GM21360 (cell line): ENCODE measurements around the gene PRC1.
"Not testable (repeated sequence)": the region's sequence is repeated elsewhere in the genome, so short reads cannot be mapped to it uniquely, and the experiment has no call there.

Experiments used
- ATAC-seq: cut with Tn5 transposase; IDR thresholded peaks from one replicate; pipeline ENCODE4 v1.9.1; 2021; ENCODE audit warnings: mild to moderate bottlenecking, moderate library complexity; ENCODE audit not compliant: unreplicated experiment

Gene PRC1

GRCh38 chr15:90934949-90935751 lies 59.2 kb downstream of the PRC1 start, which contains the start of gene UNC45A:
TSS of gene UNC45A (plus strand) at chr15:90935285. CDS start at chr15:90935325, 40 bp downstream.
- ATAC-seq, result peak; percentile 56

GRCh38 chr15:90934256-90934948 lies 59.9 kb downstream of the PRC1 start:
- peak; percentile 35 for ATAC-seq

DNA sequence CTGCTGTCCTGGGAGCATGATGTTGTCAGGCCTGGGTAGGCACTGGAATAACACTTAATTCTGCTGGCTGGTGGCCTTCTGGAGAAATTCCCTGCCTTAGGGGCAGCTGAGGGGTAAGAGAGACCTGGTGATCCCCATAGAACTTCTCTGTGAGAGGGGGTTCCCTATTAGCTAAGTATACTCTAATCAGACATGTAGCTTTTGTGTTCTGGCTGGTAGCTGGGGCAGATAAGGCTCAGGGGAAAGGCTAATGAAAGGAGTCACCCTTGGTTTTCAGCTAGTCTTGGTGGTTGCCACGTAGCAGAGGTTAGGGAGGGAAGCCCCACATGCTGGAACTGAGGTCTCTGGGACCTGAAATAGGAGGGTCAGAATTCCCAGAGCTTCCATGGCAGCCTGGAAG lies 61.0 kb downstream of the PRC1 start:
- ATAC-seq, result no peak

DNA sequence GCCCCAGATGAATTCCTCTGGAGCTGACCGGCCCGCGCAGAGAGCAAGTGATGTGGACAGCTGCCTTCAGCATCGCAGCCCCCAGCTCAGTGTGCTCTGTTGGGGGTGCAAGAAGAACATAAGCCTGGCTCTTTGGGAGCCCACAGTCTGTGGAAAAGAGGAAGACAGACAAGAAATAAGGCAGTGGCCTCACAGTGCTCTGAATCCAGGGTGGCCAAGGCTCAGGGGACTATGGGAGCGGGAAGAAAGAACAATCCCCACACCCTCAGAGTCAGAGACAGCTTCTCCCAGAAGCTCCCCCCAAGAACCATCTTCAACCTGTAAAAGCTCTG lies 61.7 kb downstream of the PRC1 start:
- ATAC-seq, result no peak

GRCh38 chr15:90931828-90932659 lies 62.3 kb downstream of the PRC1 start, which contains the start of gene HDDC3:
TSS of gene HDDC3 (minus strand) at chr15:90932549. CDS start at chr15:90932540, 9 bp downstream.
- peak; percentile 40 for ATAC-seq

- no peak for ATAC-seq
Measured at GRCh38 chr15:90931575-90931827, 62.8 kb downstream of the PRC1 start.

- ATAC-seq, result no peak
Measured at GRCh38 chr15:90930861-90931574, 63.3 kb downstream of the PRC1 start.

GRCh38 chr15:90929246-90930019 lies 64.9 kb downstream of the PRC1 start:
- no peak for ATAC-seq

- ATAC-seq, result not testable (repeated sequence)
Measured at GRCh38 chr15:90928106-90928505, 66.2 kb downstream of the PRC1 start.

DNA sequence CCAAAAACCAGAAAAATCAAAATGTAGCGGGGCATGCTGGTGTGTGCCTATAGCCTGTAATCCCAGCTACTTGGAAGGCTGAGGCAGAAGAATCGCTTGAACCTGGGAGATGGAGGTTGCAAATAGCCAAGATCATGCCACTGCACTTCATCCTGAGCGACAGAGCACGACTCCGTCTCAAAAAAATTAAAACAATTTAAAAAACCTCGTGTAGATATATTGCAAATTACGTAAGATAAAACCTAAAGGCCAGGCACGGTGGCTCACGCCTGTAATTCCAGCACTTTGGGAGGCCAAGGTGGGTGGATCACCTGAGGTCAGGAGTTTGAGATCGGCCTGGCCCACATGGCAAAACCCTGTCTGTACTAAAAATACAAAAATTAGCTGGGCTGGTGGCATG lies 67.6 kb downstream of the PRC1 start:
- not testable (repeated sequence) for ATAC-seq

GRCh38 chr15:90924375-90924774 lies 70.0 kb downstream of the PRC1 start:
- peak; percentile 70 for ATAC-seq

DNA sequence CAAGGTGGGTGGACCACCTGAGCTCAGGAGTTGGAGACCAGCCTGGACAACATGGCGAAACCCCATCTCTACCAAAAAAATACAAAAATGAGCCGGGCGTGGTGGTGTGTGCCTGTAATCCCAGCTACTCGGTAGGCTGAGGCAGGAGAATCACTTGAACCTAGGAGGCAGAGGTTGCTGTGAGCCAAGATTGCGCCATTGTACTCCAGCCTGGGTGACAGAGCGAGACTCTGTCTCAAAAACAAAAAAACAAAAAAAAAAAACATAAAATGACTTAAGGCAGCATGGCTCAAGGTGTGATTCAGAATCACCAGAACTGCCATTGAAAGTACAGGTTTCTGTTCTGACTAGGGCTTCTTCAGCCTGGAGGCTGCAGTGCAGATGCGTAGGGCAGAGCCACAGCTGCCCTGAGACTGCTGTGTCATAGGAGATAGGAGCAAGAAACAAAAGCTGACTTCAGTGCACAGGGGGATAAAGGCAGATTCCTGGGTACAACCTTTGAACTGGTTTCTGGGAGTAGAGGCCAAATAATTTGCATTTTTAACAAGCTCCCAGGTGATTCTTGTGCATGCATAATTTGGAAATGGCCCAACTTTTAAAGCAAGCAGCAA lies 71.5 kb downstream of the PRC1 start:
- ATAC-seq, result peak; percentile 77

DNA sequence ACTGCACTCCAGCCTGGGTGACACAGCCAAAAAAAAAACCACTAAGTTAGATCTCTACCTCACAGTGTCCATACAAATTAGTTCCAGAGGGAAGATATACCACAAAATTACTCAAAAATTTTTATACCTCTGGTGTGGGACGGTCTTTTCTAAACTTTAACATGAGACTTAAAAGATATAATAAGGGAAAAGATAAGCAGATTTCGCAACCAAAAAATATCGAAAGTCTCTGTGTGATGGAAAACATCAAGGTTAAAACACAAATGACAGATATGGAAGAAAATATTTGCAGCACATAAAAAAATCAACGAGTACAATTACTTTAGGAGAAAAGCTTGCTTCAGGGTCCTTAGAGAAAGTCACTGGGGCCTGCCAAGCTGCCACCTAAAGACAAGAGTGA lies 72.4 kb downstream of the PRC1 start:
- no peak for ATAC-seq

DNA sequence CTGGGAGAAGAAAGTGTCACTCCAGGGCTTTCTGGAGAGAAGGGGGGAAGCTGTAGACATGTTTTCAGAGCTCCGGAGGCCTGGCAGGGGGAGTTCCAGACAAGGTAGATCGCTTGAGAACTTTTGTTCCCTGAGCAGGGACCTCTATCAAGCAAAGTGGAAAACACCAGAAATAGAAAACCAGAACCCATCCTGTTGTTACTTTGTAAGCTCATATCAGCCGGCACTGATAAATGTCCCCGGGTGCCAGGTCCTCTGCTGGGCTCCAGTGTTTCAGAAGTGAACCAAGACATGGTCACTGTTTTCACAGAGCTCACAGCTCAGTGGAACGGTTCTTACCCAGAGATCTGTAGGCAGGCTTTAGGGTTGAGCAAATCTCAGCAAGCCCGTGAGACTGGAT lies 75.5 kb downstream of the PRC1 start:
- ATAC-seq, result no peak

- ATAC-seq, result no peak
Measured at GRCh38 chr15:90918034-90918788, 76.1 kb downstream of the PRC1 start.

GRCh38 chr15:90917569-90917968 lies 76.8 kb downstream of the PRC1 start:
- ATAC-seq, result no peak

- no peak for ATAC-seq
Measured at GRCh38 chr15:90916461-90916860, 77.9 kb downstream of the PRC1 start.
